ENCODE results near the gene MLLT3. TPM values are rescaled to one million over a fixed set of nuclear protein-coding genes. Genes with fewer than 3 reads are reported as not detected.
A peak's percentile ranks its signal among the peaks of the same experiment; 100 is the strongest.
"Not testable (repeated sequence)": the region's sequence is repeated elsewhere in the genome, so short reads cannot be mapped to it uniquely, and the experiment has no call there.

Gene MLLT3
- total RNA-seq, 1 donor from 2014 or later: 26.5 TPM

DNA sequence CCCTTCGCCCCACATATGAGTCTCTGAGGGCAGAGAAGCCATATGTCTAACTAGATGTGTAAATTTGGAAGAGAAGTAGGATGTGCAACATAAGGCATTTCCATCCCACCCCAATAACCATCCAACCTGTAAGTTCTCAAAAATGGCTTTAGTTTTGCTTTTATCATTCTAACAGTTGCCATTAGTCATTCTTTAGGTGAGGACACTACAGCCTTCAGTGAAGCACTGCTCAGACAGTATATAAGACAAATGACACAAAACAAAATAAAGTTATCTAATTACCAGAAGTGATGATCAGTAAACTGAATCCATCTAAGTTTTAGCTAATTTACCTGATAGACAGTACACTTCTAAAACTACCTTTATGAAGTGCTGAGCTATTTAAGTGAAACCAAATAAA lies 23.9 kb downstream of the MLLT3 start:
- no peaks in the 10 kb centered on the region for H3K27me3 Mint-ChIP-seq
- DNase-seq: no peak
- intact Hi-C loops (cut with micrococcal nuclease): no loop called here
- peaks cover 49% of the 10 kb centered on the region for H3K4me1 Mint-ChIP-seq
- H3K9me3 Mint-ChIP-seq: peaks cover 7% of the 10 kb centered on the region
- H3K36me3 Mint-ChIP-seq (ENCODE audit: low read depth): peaks cover 19% of the 10 kb centered on the region
- peak overlapping the region; percentile 68 for H3K27ac Mint-ChIP-seq
- H3K4me3 Mint-ChIP-seq: no peak overlapping the region

DNA sequence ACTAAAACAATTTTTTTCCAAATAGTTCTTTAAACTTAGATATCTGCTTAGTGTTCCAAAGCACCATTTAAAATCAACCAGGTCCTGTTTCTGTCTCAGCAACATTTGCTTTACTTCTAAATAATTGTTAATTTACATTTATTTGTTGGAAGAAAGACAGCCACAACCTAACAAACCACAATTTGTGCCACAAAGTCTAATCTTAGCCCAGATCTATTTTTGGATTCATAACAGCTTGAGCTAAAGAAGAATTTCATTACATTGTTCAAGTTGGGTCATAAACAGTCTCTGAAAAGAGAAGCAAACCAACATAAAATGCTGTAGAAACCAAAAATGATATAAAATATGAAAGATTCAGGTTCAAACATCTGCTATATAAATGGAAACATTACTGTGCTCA lies 24.4 kb downstream of the MLLT3 start:
- no peak overlapping the region for H3K27ac Mint-ChIP-seq
- H3K36me3 Mint-ChIP-seq (ENCODE audit: low read depth): peaks cover 22% of the 10 kb centered on the region
- intact Hi-C loops (cut with micrococcal nuclease): no loop called here
- no peak overlapping the region for H3K4me3 Mint-ChIP-seq
- no peaks in the 10 kb centered on the region for H3K27me3 Mint-ChIP-seq
- peaks cover 46% of the 10 kb centered on the region for H3K4me1 Mint-ChIP-seq
- DNase-seq: no peak
- H3K9me3 Mint-ChIP-seq: peaks cover 7% of the 10 kb centered on the region

DNA sequence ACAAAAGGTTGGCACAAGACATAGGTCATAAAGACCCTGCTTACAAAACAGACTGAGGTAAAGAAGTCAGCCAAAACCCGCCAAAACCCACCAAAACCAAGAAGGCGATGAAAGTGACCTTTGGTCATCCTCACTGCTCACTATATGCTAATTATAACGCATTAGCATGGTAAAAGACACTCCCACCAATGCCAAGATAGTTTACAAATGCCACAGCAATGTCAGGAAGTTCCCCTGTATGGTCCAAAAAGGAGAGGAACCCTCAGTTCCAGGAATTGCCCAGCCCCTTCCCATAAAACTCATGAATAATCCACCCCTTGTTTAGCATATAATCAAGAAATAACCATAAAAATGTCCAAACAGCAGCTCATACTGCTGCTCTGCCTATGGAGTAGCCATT lies 27.7 kb downstream of the MLLT3 start:
- Mint-ChIP-seq H3K9me3 (peaks cover 13% of the 10 kb centered on the region), H3K27me3 (no peaks in the 10 kb centered on the region), H3K4me3 (no peak overlapping the region), H3K4me1 (peaks cover 26% of the 10 kb centered on the region), H3K27ac (no peak overlapping the region), H3K36me3 (ENCODE audit: low read depth) (peaks cover 36% of the 10 kb centered on the region)
- no peak for DNase-seq
- intact Hi-C loops (cut with micrococcal nuclease): no loop called here

DNA sequence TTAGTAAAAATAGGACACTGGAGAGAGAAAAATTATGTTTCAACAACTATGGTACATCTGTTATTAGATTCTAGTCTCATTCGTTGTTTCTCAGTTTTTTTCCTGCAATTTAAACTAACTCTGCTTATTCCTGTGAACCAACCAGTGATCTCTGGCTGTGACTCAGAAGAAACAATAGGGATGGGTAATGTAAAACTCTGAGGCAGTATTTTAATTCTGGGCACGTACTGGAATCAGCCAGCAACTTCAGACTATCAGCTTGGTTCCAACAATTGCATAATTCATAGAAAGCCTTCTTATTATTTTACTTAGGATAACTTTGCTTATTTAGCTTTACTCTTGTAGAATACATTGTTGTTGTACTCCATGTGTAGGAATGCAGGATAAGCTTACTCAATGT lies 28.8 kb downstream of the MLLT3 start:
- Mint-ChIP-seq H3K9me3 (peaks cover 10% of the 10 kb centered on the region), H3K4me1 (peaks cover 20% of the 10 kb centered on the region)
- intact Hi-C loops (cut with micrococcal nuclease): no loop called here

DNA sequence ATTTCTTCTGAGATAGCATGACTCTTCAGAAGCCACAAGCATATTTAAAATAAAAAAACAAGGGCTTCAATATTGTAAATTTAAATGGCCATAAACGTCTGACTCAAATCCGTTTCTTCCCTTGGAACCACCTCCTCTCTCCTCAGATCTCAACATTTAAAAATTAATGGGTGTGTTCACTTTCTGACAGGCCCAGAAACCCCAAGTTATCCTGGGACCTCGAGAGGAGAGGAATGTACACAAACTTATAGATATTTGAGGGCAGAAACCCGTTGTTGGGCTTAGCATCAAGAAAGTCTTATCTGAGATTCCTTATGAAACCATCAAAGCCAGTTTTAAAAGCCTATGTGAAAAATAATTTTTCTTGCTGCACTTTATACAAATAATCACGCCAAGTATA lies 29.2 kb downstream of the MLLT3 start:
- Mint-ChIP-seq H3K9me3 (peaks cover 7% of the 10 kb centered on the region), H3K27ac (no peak overlapping the region), H3K36me3 (ENCODE audit: low read depth) (peaks cover 28% of the 10 kb centered on the region), H3K4me1 (peaks cover 16% of the 10 kb centered on the region), H3K4me3 (no peak overlapping the region), H3K27me3 (no peaks in the 10 kb centered on the region)
- DNase-seq: no peak
- intact Hi-C loops (cut with micrococcal nuclease): no loop called here

More for the DNA sequence above, 28.8 kb downstream of the MLLT3 start:
- Mint-ChIP-seq H3K27me3 (no peaks in the 10 kb centered on the region), H3K4me3 (no peak overlapping the region), H3K27ac (no peak overlapping the region), H3K36me3 (ENCODE audit: low read depth) (peaks cover 31% of the 10 kb centered on the region)
- DNase-seq: no peak

- Mint-ChIP-seq H3K27ac (no peak overlapping the region), H3K4me1 (peaks cover 12% of the 10 kb centered on the region)
These were observed 29.6 kb downstream of the MLLT3 start for GRCh38 chr9:20592673-20593072.

GRCh38 chr9:20591223-20591622 lies 31.1 kb downstream of the MLLT3 start:
- Mint-ChIP-seq H3K4me3 (no peak overlapping the region), H3K36me3 (ENCODE audit: low read depth) (peaks cover 33% of the 10 kb centered on the region), H3K4me1 (peaks cover 13% of the 10 kb centered on the region), H3K27ac (no peak overlapping the region), H3K27me3 (no peaks in the 10 kb centered on the region), H3K9me3 (peaks cover 10% of the 10 kb centered on the region)
- no peak for DNase-seq
- intact Hi-C loops (cut with micrococcal nuclease): no loop called here

More at GRCh38 chr9:20592673-20593072, 29.6 kb downstream of the MLLT3 start:
- DNase-seq: no peak
- Mint-ChIP-seq H3K9me3 (peaks cover 6% of the 10 kb centered on the region), H3K36me3 (ENCODE audit: low read depth) (peaks cover 28% of the 10 kb centered on the region), H3K4me3 (no peak overlapping the region), H3K27me3 (no peaks in the 10 kb centered on the region)
- intact Hi-C loops (cut with micrococcal nuclease): no loop called here

GRCh38 chr9:20584968-20585643 lies 37.2 kb downstream of the MLLT3 start:
- Mint-ChIP-seq H3K4me3 (no peak overlapping the region), H3K27ac (no peak overlapping the region), H3K4me1 (peaks cover 34% of the 10 kb centered on the region), H3K9me3 (peaks cover 14% of the 10 kb centered on the region), H3K36me3 (ENCODE audit: low read depth) (peaks cover 49% of the 10 kb centered on the region), H3K27me3 (no peaks in the 10 kb centered on the region)
- no peak for DNase-seq
- intact Hi-C loops (cut with micrococcal nuclease): no loop called here

DNA sequence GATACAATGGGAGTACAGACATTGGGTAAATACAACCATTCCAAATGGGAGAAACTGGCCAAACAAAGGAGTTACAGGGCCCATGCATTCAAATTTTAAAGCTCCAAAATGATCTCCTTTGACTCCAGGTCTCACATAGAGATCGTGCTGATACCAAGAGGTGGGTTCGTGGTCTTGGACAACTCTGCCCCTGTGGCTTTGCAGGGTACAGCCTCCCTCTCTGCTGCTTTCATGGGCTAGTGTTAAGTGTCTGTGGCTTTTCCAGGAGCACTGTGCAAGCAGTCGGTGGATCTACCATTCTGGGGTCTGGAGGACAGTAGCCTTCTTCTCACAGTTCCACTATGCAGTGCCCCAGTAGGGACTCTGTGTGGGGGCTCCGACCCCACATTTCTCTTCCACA lies 39.2 kb downstream of the MLLT3 start:
- H3K27me3 Mint-ChIP-seq; intact Hi-C loops (cut with micrococcal nuclease); H3K27ac Mint-ChIP-seq; DNase-seq; H3K4me3 Mint-ChIP-seq: not testable (repeated sequence)
- peaks cover 11% of the 10 kb centered on the region for H3K9me3 Mint-ChIP-seq
- H3K36me3 Mint-ChIP-seq (ENCODE audit: low read depth): peaks cover 49% of the 10 kb centered on the region
- peaks cover 43% of the 10 kb centered on the region for H3K4me1 Mint-ChIP-seq

DNA sequence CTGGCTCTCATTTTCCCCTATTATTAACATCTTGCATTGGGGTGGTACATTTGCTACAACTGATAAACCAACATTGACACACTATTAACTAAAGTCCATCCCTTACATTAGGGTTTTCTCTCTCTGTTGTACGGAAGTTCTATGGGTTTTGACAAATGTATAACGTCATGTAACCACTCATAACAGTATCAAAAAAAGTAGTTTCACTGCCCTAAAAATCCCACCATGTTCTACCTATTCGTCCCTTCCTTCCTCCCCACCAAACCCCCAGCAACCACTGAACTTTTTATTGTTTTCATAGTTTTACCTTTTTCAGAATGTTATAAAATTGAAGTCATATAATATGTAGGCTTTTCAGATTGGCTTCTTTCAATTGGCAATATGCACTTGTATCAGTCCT lies 40.1 kb downstream of the MLLT3 start:
- Mint-ChIP-seq H3K36me3 (ENCODE audit: low read depth) (peaks cover 56% of the 10 kb centered on the region), H3K9me3 (peaks cover 15% of the 10 kb centered on the region), H3K27me3 (no peaks in the 10 kb centered on the region), H3K27ac (no peak overlapping the region), H3K4me3 (no peak overlapping the region), H3K4me1 (peaks cover 46% of the 10 kb centered on the region)
- intact Hi-C loops (cut with micrococcal nuclease): no loop called here
- DNase-seq: no peak

GRCh38 chr9:20580673-20581072 lies 41.6 kb downstream of the MLLT3 start:
- intact Hi-C loops (cut with micrococcal nuclease): no loop called here
- Mint-ChIP-seq H3K4me1 (peaks cover 48% of the 10 kb centered on the region), H3K27me3 (no peaks in the 10 kb centered on the region), H3K36me3 (ENCODE audit: low read depth) (peaks cover 59% of the 10 kb centered on the region), H3K27ac (no peak overlapping the region), H3K4me3 (no peak overlapping the region), H3K9me3 (peaks cover 20% of the 10 kb centered on the region)
- DNase-seq: no peak

DNA sequence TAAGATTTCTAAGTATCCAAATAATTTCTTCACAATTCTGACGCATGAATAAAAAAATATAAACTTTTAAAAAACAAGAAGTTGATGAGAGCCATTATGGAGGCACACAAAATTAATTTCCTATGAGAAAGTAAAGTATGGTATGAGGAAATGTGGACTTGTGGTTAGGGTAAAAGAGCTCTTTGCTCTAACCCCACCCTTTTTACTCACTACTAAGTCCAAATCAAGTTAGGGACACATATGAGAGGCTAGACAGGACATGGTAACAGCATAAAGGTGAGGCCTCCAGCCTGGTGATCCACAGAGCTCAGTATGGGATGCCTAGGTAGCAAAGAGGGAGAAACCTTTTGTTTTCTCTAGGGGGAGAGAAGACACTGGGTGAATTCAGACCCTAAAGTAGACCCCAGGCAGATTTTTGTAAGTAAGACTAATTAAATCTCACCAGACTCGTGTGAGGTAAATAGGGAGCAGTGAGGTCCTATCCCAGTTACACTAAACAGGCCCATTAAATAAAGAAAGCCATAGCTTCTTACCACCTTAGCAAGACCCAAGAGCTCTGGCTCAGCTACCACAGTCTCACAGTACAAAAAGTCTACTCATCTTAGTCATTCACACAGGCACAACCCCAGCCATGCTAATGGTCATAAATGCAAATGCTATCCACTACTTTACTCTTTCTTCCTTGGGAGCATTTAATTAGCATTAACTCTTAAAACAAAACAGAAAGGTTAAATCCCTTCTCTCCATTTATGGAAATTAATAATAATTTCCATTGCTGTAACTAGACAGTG lies 42.6 kb downstream of the MLLT3 start:
- H3K36me3 Mint-ChIP-seq (ENCODE audit: low read depth): peaks cover 61% of the 10 kb centered on the region
- H3K4me1 Mint-ChIP-seq: peaks cover 49% of the 10 kb centered on the region
- H3K27ac Mint-ChIP-seq: no peak overlapping the region
- H3K4me3 Mint-ChIP-seq: no peak overlapping the region
- no peaks in the 10 kb centered on the region for H3K27me3 Mint-ChIP-seq
- intact Hi-C loops (cut with micrococcal nuclease): no loop called here
- peaks cover 20% of the 10 kb centered on the region for H3K9me3 Mint-ChIP-seq
- no peak for DNase-seq

DNA sequence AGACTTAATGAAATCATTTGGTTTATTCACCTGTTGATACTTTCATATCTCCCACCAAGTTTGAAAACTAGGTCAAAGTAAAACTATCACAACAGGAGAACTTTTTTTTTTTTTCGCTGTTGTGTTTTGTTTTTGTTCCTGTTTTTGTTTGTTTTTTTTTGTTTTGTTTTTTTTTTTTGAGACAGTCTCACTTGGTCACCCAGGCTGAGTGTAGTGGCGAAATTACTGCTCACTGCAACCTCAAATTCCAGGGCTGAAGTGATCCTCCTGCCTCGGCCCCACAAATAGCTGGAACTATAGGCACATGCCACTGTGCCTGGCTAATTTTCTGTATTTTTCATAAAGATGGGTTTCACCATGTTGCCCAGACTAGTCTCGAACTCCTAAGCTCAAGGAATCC lies 49.3 kb downstream of the MLLT3 start:
- Mint-ChIP-seq H3K4me1 (peaks cover 60% of the 10 kb centered on the region), H3K27ac (no peak overlapping the region), H3K36me3 (ENCODE audit: low read depth) (peaks cover 40% of the 10 kb centered on the region), H3K9me3 (peaks cover 13% of the 10 kb centered on the region), H3K27me3 (no peaks in the 10 kb centered on the region), H3K4me3 (no peak overlapping the region)
- intact Hi-C loops (cut with micrococcal nuclease): no loop called here
- peak; percentile 24 for DNase-seq

DNA sequence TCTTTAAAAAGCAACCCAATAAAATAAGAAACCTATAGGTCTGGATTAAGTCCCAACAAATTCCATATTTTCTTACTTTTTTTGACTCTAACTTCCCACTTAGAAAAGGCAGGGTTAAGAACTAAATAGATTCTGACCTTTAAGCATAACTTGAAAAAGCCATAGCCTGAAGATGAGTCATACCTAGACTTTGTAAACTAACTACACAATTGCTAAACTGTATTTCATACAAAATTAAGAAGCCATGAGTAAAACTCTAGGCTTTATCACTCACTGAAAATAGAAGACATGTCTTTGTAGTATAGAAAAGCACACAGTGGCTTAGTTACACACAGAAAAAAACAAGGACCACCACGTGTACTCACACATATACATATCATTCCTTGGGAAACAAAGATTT lies 51.5 kb downstream of the MLLT3 start:
- Mint-ChIP-seq H3K4me1 (peaks cover 57% of the 10 kb centered on the region), H3K4me3 (no peak overlapping the region), H3K36me3 (ENCODE audit: low read depth) (peaks cover 27% of the 10 kb centered on the region), H3K27ac (peak overlapping the region; percentile 72), H3K27me3 (no peaks in the 10 kb centered on the region), H3K9me3 (peaks cover 4% of the 10 kb centered on the region)
- intact Hi-C loops (cut with micrococcal nuclease): loop anchor here (1.0 kb wide), 1 partner anchor 8 kb away; no protein-coding TSS in a partner anchor
- DNase-seq: no peak

Measured in activated CD4-positive, alpha-beta T cell treated with anti-CD3 and anti-CD28 coated beads, Interleukin-2, amount 10 ng/mL, durations not matched to agents 24 days and 14 days (primary cell).